GM19193 (cell line): ENCODE data around the gene PAGE1.

ENCODE experiments used
- POLR2A ChIP-seq: IDR thresholded peaks from 4 replicates; pipeline ENCODE4 v1.6.1; 2011; ENCODE audit not compliant: insufficient read depth, insufficient read length; ENCODE audit errors: extremely low read depth

The PAGE1 gene, protein sequence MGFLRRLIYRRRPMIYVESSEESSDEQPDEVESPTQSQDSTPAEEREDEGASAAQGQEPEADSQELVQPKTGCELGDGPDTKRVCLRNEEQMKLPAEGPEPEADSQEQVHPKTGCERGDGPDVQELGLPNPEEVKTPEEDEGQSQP

DNA sequence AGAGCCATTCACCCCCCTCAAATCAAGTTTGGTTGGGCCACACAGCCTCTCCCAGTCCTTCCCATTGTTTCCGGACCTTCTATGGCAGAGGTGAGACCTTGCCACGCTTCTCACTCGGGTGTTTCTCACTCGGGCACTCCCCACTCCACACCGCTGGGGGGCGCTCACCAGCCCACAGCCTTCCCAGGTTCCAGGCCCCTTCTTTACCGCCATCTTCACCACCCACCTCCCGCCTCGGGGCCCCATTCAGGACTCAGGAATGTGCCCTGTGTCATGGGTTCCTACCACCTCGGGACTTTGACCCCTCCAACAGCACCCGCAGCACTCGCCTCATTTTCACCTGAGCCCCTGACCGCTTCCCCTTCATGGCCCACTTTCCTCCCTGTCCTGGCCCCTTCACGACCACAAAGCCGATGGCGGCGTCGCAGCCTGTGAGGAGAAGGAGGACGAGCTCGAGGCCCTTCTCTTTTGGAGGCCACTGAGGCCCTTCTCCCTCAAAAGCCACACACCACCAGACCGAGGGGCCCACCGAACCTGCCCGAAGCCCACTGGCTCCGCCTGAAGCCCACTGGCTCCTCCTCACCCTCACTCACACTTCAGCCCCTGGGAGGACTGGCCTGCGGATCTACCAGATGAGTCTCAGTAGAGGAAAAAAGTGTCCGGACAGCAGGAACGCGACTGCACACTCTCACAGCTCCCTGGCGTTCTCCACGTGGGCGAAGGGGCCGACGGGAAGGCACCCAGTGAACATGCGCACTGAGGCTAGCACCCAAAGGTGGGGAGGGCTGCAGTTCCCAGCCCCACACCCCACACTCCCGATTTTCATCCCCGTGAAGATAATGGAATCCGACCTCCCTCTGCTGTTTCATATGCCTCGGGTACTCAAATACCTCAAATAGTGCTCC, at the start of gene PAGE1:
TSS of gene PAGE1 (minus strand) at position 709 of the 905 bp plus-strand sequence. CDS start 1,214 bp downstream, outside the sequence.
- TF ChIP-seq POLR2A, result no peak

DNA sequence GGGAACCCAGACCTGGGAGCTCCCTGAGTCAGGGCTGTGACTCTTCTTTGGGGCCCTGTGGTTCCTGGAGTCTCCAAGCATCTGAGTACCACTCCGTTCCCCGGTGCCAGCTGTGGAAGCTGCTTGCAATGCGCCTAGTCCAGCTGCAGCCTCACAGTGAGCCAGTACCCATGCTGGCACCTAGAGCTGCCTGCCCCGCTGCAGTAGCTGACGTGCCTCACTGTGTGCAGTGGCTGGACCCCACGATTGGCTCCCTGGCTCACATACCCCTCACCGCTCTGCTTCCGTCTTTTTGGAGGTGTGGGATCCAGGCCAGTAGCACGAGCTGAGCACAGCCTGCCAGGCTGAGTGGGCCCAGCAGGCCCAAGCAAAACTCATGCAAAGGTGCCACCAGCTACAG, 32.1 kb upstream of the PAGE1 start:
- TF ChIP-seq POLR2A, result no peak

DNA sequence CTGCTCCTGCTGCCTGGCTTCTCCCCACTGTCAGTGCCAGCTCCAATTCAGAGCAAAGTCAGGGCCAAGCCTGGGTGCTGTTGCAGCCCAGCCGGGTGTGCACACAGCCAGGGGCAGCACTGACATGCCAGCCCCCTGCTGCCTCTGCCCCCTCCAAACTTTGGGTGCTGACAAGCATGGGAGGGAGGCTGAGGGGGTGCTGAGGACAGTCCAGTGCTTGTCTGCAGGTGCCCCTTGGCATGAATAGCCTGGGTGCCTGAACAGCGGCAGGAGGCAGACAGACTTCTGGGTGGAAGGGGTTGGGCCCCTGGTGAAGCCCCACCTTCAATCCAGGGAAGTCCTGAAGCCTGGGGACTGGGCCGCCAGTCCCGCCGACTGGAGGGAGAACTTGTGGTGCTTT, 31.2 kb upstream of the PAGE1 start:
- TF ChIP-seq POLR2A, result no peak

DNA sequence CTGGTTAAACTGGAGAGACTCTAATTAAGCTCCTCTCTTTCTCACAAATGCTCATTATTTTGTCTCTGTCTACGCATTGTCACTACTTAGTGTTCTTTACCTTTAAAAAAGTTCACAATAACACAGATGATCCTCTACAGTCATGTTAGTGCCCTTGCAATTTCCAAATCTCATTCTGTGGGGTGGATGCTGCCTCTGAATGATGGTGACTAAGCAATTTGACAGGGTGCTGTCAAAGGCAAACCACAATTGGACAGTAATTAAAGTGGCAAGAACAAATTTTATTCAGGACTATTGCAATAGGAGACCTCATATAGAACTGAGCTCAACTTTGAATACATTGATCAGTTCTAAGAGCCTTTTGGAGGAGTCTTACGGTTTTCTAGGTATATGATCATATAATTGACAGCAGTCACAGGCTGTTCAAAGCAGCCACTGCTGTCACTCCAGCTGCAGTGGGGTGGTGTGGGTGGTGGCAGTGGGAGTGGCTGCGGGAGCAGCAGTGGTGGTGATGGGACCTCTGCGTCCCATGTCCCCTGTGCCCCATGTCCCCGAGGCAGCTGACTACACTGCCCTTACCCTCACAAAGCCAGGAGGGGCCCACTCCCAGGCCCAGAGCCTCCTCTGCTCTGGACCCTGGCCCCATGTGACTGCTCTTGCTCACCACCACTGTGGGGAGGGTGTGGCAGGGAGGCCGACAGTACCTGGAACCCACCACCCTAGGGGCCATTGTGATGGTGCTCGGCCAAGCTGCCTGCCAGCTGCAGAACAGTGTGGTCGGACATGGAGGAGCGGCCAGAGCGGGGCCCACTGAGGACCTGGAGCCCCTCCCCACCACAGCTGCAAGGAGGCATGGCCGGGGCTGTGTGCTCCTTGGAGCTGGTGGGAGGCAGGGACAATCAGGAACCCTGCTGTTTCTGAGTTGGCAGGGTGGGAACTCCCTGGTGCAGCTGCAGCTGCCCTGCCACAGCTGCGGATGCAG, 30.4 kb upstream of the PAGE1 start:
- TF ChIP-seq POLR2A, result no peak

- TF ChIP-seq POLR2A, result no peak
These were observed 29.6 kb upstream of the PAGE1 start for GRCh38 chrX:49725401-49725800.

- no peak for TF ChIP-seq POLR2A
These were observed 16.8 kb upstream of the PAGE1 start for GRCh38 chrX:49712577-49712976.

- TF ChIP-seq POLR2A, result no peak
These were observed 15.0 kb upstream of the PAGE1 start for GRCh38 chrX:49710744-49711319.

DNA sequence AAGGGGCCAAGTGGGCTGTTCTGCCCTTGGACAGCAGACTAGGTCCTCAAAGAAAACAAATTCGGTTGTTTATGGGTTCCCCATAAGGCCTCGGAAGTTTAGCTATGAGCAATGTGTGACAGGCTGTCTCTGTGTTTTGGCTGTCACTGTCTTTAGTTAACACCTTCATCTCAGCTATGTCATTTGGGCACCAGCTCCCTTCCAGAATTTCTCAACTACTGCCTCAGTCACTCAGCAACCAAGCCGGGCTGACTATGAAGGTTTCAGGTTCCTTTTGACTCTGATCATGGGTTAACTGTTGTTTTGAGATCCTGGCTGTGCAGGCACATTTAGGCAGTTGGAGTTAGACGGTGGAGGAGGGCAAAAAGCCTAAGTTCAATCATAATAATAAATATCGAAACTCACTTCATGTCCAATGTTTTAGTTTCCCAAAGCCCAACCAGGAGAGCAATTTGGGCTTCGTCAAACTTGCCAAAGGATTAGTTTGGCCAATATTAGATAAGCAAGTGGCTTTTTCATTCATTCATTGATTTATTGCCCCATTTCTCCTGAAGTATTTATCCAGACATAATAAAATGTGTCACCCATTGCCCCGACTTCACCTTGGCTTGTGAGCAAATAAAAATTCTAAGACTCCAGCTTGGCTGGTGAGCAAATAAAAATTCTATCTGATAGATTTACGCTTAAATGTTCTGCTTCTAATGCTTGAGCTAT, 9.1 kb upstream of the PAGE1 start:
- no peak for TF ChIP-seq POLR2A

- TF ChIP-seq POLR2A, result no peak
These were observed 6.1 kb upstream of the PAGE1 start for GRCh38 chrX:49701933-49702332.

DNA sequence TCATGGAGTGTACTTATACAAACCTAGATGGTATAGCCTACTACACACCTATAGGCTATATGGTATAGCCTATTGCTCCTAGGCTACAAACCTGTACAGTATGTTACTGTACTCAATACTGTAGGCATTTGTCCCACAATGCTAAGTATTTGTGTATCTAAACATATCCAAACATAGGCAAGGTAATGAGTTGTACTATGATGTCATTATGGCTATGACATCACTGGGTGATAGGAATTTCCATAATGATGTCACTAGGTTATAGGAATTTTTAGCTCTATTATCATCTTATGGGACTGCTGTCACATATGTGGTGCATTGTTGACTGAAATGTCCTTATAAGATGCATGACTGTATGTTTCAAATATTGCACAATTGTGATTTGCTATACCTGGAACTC, 5.5 kb upstream of the PAGE1 start:
- TF ChIP-seq POLR2A, result no peak

DNA sequence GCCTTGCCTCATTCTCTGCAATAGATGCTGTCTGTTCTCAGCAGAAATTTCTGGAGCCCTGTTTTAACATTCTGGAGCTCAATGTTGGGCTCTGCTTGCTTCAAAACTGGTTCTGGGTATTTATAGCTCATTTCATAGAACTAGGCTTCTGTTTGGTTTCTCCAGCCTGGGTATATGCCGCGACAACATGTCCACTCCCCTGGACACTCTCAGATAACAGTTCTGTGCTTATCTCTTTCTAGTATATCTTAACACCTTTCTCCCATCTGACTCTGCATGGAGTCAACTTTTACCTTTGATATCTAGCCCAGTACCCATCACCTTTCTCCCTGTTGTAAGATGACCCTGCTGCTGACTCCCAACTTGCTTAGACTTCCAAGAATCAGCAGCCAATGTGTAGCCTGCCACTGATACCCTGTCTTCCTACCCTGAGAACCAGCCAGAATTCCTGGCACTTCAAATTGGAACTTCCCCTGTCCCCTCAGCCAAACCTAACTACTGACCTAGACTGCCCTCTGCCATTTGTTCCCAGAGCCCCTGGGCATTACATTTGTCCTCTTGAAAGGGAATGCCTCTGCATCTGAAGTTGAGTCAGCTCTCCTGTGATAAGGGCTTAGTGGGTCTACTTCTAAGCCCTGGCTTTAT, 20.6 kb downstream of the PAGE1 start:
- no peak for TF ChIP-seq POLR2A

GRCh38 chrX:49673394-49673793, 22.4 kb downstream of the PAGE1 start:
- no peak for TF ChIP-seq POLR2A

DNA sequence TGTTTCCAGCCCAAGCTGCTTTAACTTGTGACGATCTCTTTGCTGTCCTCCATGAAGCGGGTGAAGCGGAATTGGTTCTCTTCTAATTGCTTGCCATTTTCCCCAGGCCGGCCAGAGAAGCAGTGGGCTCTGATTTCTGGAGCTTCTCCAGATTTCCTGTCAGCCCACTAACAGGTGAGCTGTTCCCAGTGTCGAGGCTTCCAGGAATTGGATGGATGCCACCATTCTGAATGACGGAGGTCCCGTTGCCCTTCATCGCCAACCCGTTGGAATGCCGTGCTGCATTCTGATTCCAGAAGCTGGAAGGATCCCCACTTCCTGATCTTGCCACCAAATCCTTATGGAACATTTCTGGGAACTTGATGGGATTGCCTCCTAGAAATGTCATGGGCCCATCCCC, 31.0 kb downstream of the PAGE1 start:
- TF ChIP-seq POLR2A, result no peak

- TF ChIP-seq POLR2A, result no peak
These were observed 33.9 kb downstream of the PAGE1 start for GRCh38 chrX:49661881-49662280.
